Spleen (tissue), 7 donors: ENCODE data around the gene GPR62.

Experiments
- CTCF ChIP-seq, 11 experiments: fragments of 200-600 bp in 7 of 11; fragments of 450-650 bp in 4 of 11; sonication (generic) in 4 of 11; IDR thresholded peaks in 8 of 11; conservative IDR thresholded peaks in 3 of 11; 1 replicate in 7 of 11; 2 replicates in 4 of 11; pipeline versions ENCODE4 v1.4.0 to v1.8.0; 2016 to 2021; ENCODE audit warnings: antibody characterized with exemption in 11 of 11, inconsistent platforms in 4 of 11, mild to moderate bottlenecking in 1 of 11
- POLR2A ChIP-seq, 3 donors: fragments of 450-650 bp; IDR thresholded peaks; one replicate each; pipeline ENCODE4 v1.5.1; 2017; ENCODE audit warnings: antibody characterized with exemption in 3 of 3, mild to moderate bottlenecking in 1 of 3
- donor health status: DM: no; HTN: no; CAD: no; lungs with moderate emphysema.
- donor health status: DM: no; HTN: no; CAD: no.
- donor health status: DM: no; HTN: no; CAD: no.

DNA sequence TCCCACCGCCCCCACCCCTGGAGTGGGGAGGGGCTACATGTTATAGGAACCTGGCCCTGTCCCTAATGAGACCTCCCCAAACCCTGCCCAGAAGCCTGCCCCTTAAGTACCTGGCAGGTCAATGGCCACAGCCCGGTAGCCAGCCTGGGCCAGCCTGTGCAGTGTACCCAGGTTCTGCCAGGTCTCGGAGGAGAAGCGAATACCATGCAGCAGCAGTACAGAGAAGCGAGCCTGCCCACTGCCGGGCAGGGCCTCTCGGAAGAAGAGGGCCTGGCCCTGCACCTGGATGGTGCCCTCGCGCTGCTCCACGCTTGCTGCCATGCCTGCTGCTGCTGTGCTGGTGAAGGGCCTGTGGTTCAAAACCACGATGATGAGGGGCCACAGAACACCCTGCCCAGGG, 16.2 kb downstream of the GPR62 start:
- TF ChIP-seq CTCF (IDR thresholded peaks at IDR 0.05 in 8 of 11, conservative IDR thresholded peaks at IDR 0.05 in 3 of 11) (no peak), POLR2A (IDR thresholded peaks at IDR 0.05) (no peak)
